Suprapubic skin (tissue), 4 donors: ENCODE results near the gene MS4A10. TPM values are rescaled to one million over a fixed set of nuclear protein-coding genes. Genes with fewer than 3 reads are reported as not detected.

Experiments
- DNase-seq, 2 donors: peaks; one replicate each; pipeline ENCODE4 v3.0.0-alpha.2; 2019; ENCODE audit warnings: low spot score in 2 of 2
- H3K27ac ChIP-seq: fragments of 200-600 bp; sonication (generic); one replicate; pipeline ENCODE4 v1.5.1; 2019
- H3K27me3 ChIP-seq: fragments of 200-600 bp; sonication (generic); one replicate; pipeline ENCODE4 v1.5.1; 2019
- H3K36me3 ChIP-seq: fragments of 200-600 bp; sonication (generic); one replicate; pipeline ENCODE4 v1.5.1; 2019
- H3K4me1 ChIP-seq: fragments of 200-600 bp; sonication (generic); one replicate; pipeline ENCODE4 v1.5.1; 2019
- H3K4me3 ChIP-seq: fragments of 200-600 bp; sonication (generic); one replicate; pipeline ENCODE4 v1.5.1; 2019; ENCODE audit warnings: mild to moderate bottlenecking
- H3K9me3 ChIP-seq: fragments of 200-600 bp; sonication (generic); one replicate; pipeline ENCODE4 v1.5.1; 2019
- EP300 ChIP-seq: sonication (generic); formaldehyde crosslinking; IDR thresholded peaks from one replicate; pipeline ENCODE4 v1.6.1; 2017; ENCODE audit warnings: antibody characterized with exemption
- POLR2A ChIP-seq, 2 donors: fragments of 450-650 bp; IDR thresholded peaks; one replicate each; pipeline ENCODE4 v1.6.1; 2017; ENCODE audit warnings: antibody characterized with exemption in 2 of 2, mild to moderate bottlenecking in 2 of 2, moderate library complexity in 2 of 2
- POLR2AphosphoS5 ChIP-seq, 3 donors: sonication (generic); formaldehyde crosslinking; IDR thresholded peaks; one replicate each; pipeline ENCODE4 v1.6.1; 2017; ENCODE audit warnings: antibody characterized with exemption in 3 of 3
- WGBS: methylation state at CpG from one replicate; pipeline ENCODE4 v1.1.5; 2018; 5-methylcytosine and 5-hydroxymethylcytosine counted together
- total RNA-seq, 4 donors: library from RNA; depleted of rRNA; stranded (reverse); fragments of >200 nt; gene quantifications; one replicate each; pipeline ENCODE4 v1.1.0, GENCODE V29; 2016
- TF ChIP-seq, protein P1 (sequence below), 2 donors: fragments of 200-600 bp in 1 of 2; fragments of 450-650 bp in 1 of 2; sonication (generic) in 1 of 2; IDR thresholded peaks; one replicate each; pipeline ENCODE4 v1.5.1; 2016 to 2019; ENCODE audit warnings: antibody characterized with exemption in 2 of 2, mild to moderate bottlenecking in 1 of 2, moderate library complexity in 1 of 2

The MS4A10 gene
- total RNA-seq, 4 donors from 2014 or later, result not detected

DNA sequence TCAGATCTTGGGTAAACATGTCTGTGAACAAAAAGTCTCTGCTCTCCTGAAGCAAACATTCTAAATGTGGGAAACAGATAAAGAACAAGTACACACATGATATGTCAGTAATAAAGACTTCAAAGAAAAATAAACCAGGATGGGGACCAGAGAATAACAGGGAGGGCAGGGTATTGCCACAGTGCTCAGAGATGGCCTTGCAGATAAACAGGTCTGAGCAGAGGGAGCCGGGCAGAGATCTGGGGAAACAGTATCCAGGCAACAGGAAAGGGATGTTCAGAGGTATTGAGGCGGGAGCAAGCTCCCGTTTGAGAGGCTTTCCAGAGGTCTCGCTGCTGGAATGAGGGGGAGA is 59.7 kb downstream of the MS4A10 start:
- H3K9me3 ChIP-seq, result no peaks in the 10 kb centered on the region
- H3K27ac ChIP-seq, result no peak overlapping the region
- no peak for DNase-seq
- no peak for TF ChIP-seq POLR2AphosphoS5 (IDR thresholded peaks at IDR 0.05)
- TF ChIP-seq POLR2A (IDR thresholded peaks at IDR 0.05), result no peak
- no peak for TF ChIP-seq EP300
- TF ChIP-seq, protein P1, sequence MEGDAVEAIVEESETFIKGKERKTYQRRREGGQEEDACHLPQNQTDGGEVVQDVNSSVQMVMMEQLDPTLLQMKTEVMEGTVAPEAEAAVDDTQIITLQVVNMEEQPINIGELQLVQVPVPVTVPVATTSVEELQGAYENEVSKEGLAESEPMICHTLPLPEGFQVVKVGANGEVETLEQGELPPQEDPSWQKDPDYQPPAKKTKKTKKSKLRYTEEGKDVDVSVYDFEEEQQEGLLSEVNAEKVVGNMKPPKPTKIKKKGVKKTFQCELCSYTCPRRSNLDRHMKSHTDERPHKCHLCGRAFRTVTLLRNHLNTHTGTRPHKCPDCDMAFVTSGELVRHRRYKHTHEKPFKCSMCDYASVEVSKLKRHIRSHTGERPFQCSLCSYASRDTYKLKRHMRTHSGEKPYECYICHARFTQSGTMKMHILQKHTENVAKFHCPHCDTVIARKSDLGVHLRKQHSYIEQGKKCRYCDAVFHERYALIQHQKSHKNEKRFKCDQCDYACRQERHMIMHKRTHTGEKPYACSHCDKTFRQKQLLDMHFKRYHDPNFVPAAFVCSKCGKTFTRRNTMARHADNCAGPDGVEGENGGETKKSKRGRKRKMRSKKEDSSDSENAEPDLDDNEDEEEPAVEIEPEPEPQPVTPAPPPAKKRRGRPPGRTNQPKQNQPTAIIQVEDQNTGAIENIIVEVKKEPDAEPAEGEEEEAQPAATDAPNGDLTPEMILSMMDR (IDR thresholded peaks at IDR 0.05), result no peak
- WGBS, result 36% methylated on average over 4 of the region's 4 CpGs
- H3K4me1 ChIP-seq, result peaks cover 41% of the 10 kb centered on the region
- no peak overlapping the region for H3K4me3 ChIP-seq
- no peaks in the 10 kb centered on the region for H3K27me3 ChIP-seq
- peaks cover 26% of the 10 kb centered on the region for H3K36me3 ChIP-seq

DNA sequence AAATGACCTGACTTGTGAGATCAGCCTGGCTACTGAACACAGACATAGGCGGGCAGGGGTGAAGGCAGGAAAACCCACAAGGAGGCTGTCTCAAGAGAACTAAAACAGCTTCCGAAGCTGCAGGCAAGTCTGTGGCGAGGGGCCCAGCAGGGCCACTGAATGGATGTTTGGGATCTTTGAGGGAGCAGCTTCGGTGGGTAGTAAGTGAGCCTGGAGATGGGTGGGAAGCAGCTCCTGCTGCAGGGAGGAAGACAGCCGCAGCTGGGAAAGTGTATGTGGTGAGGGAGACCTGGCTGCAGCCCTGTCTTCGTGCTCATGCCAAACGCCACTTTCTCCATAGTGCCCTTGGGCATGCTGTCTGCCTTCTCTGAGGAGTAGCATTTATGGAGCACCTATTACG is 60.2 kb downstream of the MS4A10 start:
- DNase-seq, result no peak
- 81% methylated on average over 8 of the region's 8 CpGs for WGBS
- H3K36me3 ChIP-seq, result peaks cover 31% of the 10 kb centered on the region
- peaks cover 41% of the 10 kb centered on the region for H3K4me1 ChIP-seq
- no peaks in the 10 kb centered on the region for H3K9me3 ChIP-seq
- no peaks in the 10 kb centered on the region for H3K27me3 ChIP-seq
- H3K27ac ChIP-seq, result no peak overlapping the region
- no peak overlapping the region for H3K4me3 ChIP-seq
- TF ChIP-seq, protein P1 (IDR thresholded peaks at IDR 0.05), result no peak
- TF ChIP-seq POLR2A (IDR thresholded peaks at IDR 0.05) (no peak), POLR2AphosphoS5 (IDR thresholded peaks at IDR 0.05) (no peak), EP300 (no peak)

DNA sequence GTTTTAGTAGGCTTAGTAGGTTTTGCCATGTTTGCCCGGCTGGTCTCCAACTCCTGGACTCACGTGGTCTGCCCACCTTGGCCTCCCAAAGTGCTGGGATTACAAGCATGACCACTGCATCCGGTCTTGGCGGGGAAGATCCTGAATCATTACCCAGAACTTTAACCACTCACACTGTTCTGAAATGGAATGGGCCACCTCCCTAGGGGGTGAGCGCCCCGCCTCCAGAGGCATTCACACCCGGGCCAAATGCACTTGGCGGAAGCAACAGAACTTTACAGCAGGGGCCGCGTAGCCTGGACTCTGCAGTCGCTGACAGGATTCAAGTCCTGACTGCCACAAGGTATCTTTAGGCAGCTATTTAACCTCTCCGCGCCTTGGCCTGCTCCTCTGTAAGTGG is 62.1 kb downstream of the MS4A10 start:
- TF ChIP-seq, protein P1 (IDR thresholded peaks at IDR 0.05), result no peak
- TF ChIP-seq POLR2A (IDR thresholded peaks at IDR 0.05) (no peak), POLR2AphosphoS5 (IDR thresholded peaks at IDR 0.05) (no peak), EP300 (no peak)
- H3K4me1 ChIP-seq, result peaks cover 31% of the 10 kb centered on the region
- no peaks in the 10 kb centered on the region for H3K27me3 ChIP-seq
- no peak overlapping the region for H3K4me3 ChIP-seq
- no peak for DNase-seq
- H3K27ac ChIP-seq, result no peak overlapping the region
- H3K9me3 ChIP-seq, result no peaks in the 10 kb centered on the region
- peaks cover 45% of the 10 kb centered on the region for H3K36me3 ChIP-seq
- 78% methylated on average over 11 of the region's 13 CpGs for WGBS

- TF ChIP-seq POLR2A (IDR thresholded peaks at IDR 0.05) (no peak), POLR2AphosphoS5 (IDR thresholded peaks at IDR 0.05) (no peak), EP300 (no peak)
- TF ChIP-seq, protein P1 (IDR thresholded peaks at IDR 0.05), result no peak
- H3K4me1 ChIP-seq, result peaks cover 26% of the 10 kb centered on the region
- WGBS, result 91% methylated on average over 12 of the region's 12 CpGs
- no peaks in the 10 kb centered on the region for H3K27me3 ChIP-seq
- no peaks in the 10 kb centered on the region for H3K9me3 ChIP-seq
- H3K4me3 ChIP-seq, result no peak overlapping the region
- H3K27ac ChIP-seq, result no peak overlapping the region
- peaks cover 51% of the 10 kb centered on the region for H3K36me3 ChIP-seq
- DNase-seq, result no peak
Observed at GRCh38 chr11:60847896-60848295, 62.8 kb downstream of the MS4A10 start.

DNA sequence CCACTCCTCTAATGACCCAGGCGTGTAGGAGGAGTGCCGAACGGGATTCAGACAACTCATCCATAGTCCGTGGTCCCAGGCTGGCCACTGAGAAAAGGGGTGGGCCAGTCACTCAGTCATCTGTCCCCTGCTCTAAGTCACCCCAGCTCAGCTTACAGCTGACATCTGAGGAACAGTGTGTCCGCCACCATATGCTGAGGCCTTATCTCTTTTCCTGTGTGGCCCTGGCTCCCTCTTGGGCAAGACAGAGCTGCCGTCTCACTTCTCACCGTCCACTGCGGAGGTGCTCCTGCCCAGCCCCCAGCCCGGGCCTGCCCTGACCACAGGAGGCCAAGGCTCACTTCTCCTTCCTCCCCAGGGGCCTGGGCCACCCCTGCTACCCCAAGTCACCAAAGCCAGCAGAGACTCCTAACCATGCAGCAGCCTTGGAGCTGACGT is 63.6 kb downstream of the MS4A10 start:
- TF ChIP-seq POLR2A (IDR thresholded peaks at IDR 0.05) (no peak), EP300 (no peak), POLR2AphosphoS5 (IDR thresholded peaks at IDR 0.05) (no peak)
- TF ChIP-seq, protein P1 (IDR thresholded peaks at IDR 0.05), result no peak
- 87% methylated on average over 10 of the region's 10 CpGs for WGBS
- H3K27me3 ChIP-seq, result no peaks in the 10 kb centered on the region
- H3K36me3 ChIP-seq, result peaks cover 55% of the 10 kb centered on the region
- H3K9me3 ChIP-seq, result no peaks in the 10 kb centered on the region
- no peak for DNase-seq
- no peak overlapping the region for H3K27ac ChIP-seq
- H3K4me1 ChIP-seq, result peaks cover 18% of the 10 kb centered on the region
- no peak overlapping the region for H3K4me3 ChIP-seq
